ENCODE data around the gene SPECC1. TPM values are rescaled to one million over a fixed set of nuclear protein-coding genes. Genes with fewer than 3 reads are reported as not detected.

The SPECC1 gene
- total RNA-seq, 1 experiment from 2014 or later: 128 TPM

GRCh38 chr17:20008242-20009051 lies 712 bp upstream of the SPECC1 start:
- Histone ChIP-seq H4K20me1 (ENCODE audit: insufficient read depth) (no peaks in the 10 kb centered on the region), H3K9me2 (ENCODE audit: insufficient read depth) (no peaks in the 10 kb centered on the region), H3K9me3 (ENCODE audit: insufficient read depth, low read depth) (no peaks in the 10 kb centered on the region), H3F3A (ENCODE audit: insufficient read depth, low read depth) (peaks cover 10% of the 10 kb centered on the region; the same call in 1 of the 2 replicates), H2AFZ (peak overlapping the region; percentile 100), H3K36me3 (ENCODE audit: low read depth) (no peaks in the 10 kb centered on the region), H3K4me1 (replicated peaks; ENCODE audit: insufficient read depth) (peaks cover 16% of the 10 kb centered on the region), H3K4me3 (peak overlapping the region; percentile 80), H3K79me2 (ENCODE audit: low read depth) (no peaks in the 10 kb centered on the region), H3K27me3 (ENCODE audit: insufficient read depth, low read depth) (no peaks in the 10 kb centered on the region), H3K4me2 (peak overlapping the region; percentile 100), H3K27ac (no peak overlapping the region)
- TF ChIP-seq EZH2 (IDR thresholded peaks at IDR 0.05; ENCODE audit: low read depth): no peak
- TF ChIP-seq CTCF (conservative IDR thresholded peaks at IDR 0.05): no peak
- CTCF ChIA-PET: interaction anchor here (0.5 to 1.5 kb wide), 5 partner anchors 15 to 1036 kb away, joined by 3 to 8 read pairs (median 4); no protein-coding TSS in a partner anchor
- BruUV-seq (replicated peaks): no TSS peak
- intact Hi-C loops (cut with micrococcal nuclease; ENCODE audit: unreplicated experiment): loop anchor here (1.0 to 2.0 kb wide), 3 partner anchors 78 to 108 kb away; no protein-coding TSS in a partner anchor
- POLR2A ChIA-PET (ENCODE audit: unreplicated experiment): interaction anchor here (0.6 kb wide), 1 partner anchor 900 kb away, joined by 6 read pairs; no protein-coding TSS in a partner anchor
- DNase-seq: peak in 1 of 2 experiments; percentile 58

- Histone ChIP-seq H2AFZ (peak overlapping the region; percentile 100), H3K9me2 (ENCODE audit: insufficient read depth) (no peaks in the 10 kb centered on the region), H3K4me2 (peak overlapping the region; percentile 100), H4K20me1 (ENCODE audit: insufficient read depth) (no peaks in the 10 kb centered on the region), H3F3A (ENCODE audit: insufficient read depth, low read depth) (peaks cover 10% of the 10 kb centered on the region; the same call in 1 of the 2 replicates), H3K4me1 (replicated peaks; ENCODE audit: insufficient read depth) (peaks cover 16% of the 10 kb centered on the region), H3K27ac (no peak overlapping the region), H3K79me2 (ENCODE audit: low read depth) (no peaks in the 10 kb centered on the region), H3K36me3 (ENCODE audit: low read depth) (no peaks in the 10 kb centered on the region), H3K4me3 (peak overlapping the region; percentile 80), H3K27me3 (ENCODE audit: insufficient read depth, low read depth) (no peaks in the 10 kb centered on the region), H3K9me3 (ENCODE audit: insufficient read depth, low read depth) (no peaks in the 10 kb centered on the region)
- ChIA-PET POLR2A (ENCODE audit: unreplicated experiment) (interaction anchor here (0.6 kb wide), 1 partner anchor 899 kb away, joined by 6 read pairs; no protein-coding TSS in a partner anchor), CTCF (interaction anchor here (0.5 to 1.0 kb wide), 4 partner anchors 16 to 74 kb away, joined by 3 to 4 read pairs (median 4); no protein-coding TSS in a partner anchor)
- BruUV-seq (replicated peaks): no TSS peak
- TF ChIP-seq EZH2 (IDR thresholded peaks at IDR 0.05; ENCODE audit: low read depth): no peak
- peak; percentile 87 for TF ChIP-seq CTCF (conservative IDR thresholded peaks at IDR 0.05)
- intact Hi-C loops (cut with micrococcal nuclease; ENCODE audit: unreplicated experiment): loop anchor here (1.0 to 2.0 kb wide), 3 partner anchors 78 to 107 kb away; no protein-coding TSS in a partner anchor
- DNase-seq: no peak
These were observed 182 bp upstream of the SPECC1 start for GRCh38 chr17:20009052-20009301.

GRCh38 chr17:20010099-20010863 lies 1.1 kb downstream of the SPECC1 start:
- Histone ChIP-seq H3F3A (ENCODE audit: insufficient read depth, low read depth) (peaks cover 10% of the 10 kb centered on the region; the same call in 1 of the 2 replicates), H3K4me3 (peak overlapping the region; percentile 80), H3K4me1 (replicated peaks; ENCODE audit: insufficient read depth) (peaks cover 16% of the 10 kb centered on the region), H3K9me2 (ENCODE audit: insufficient read depth) (no peaks in the 10 kb centered on the region), H2AFZ (peak overlapping the region; percentile 100), H3K27ac (no peak overlapping the region), H3K4me2 (peak overlapping the region; percentile 100), H4K20me1 (ENCODE audit: insufficient read depth) (no peaks in the 10 kb centered on the region), H3K79me2 (ENCODE audit: low read depth) (no peaks in the 10 kb centered on the region), H3K36me3 (ENCODE audit: low read depth) (no peaks in the 10 kb centered on the region), H3K9me3 (ENCODE audit: insufficient read depth, low read depth) (no peaks in the 10 kb centered on the region), H3K27me3 (ENCODE audit: insufficient read depth, low read depth) (no peaks in the 10 kb centered on the region)
- BruUV-seq (replicated peaks): TSS peak; percentile 31
- CTCF ChIA-PET: interaction anchor here (0.5 to 1.5 kb wide), 9 partner anchors 18 to 111 kb away, joined by 3 to 22 read pairs (median 5); no protein-coding TSS in a partner anchor
- DNase-seq: peak; percentile 60 to 77
- POLR2A ChIA-PET (ENCODE audit: unreplicated experiment): interaction anchor here (0.6 to 0.7 kb wide), 3 partner anchors 76 to 554 kb away, joined by 3 read pairs; no protein-coding TSS in a partner anchor
- intact Hi-C loops (cut with micrococcal nuclease; ENCODE audit: unreplicated experiment): loop anchor here (1.0 kb wide), 1 partner anchor 56 kb away; no protein-coding TSS in a partner anchor
- TF ChIP-seq CTCF (conservative IDR thresholded peaks at IDR 0.05) (peak; percentile 55; the same call in 1 of the 2 replicates), EZH2 (IDR thresholded peaks at IDR 0.05; ENCODE audit: low read depth) (no peak)

Measured in PC-9 (cell line).